ENCODE results near the gene SF1. TPM values are rescaled to one million over a fixed set of nuclear protein-coding genes. Genes with fewer than 3 reads are reported as not detected.

SF1 gene
- total RNA-seq, 3 donors from 2014 or later (not counting 1 experiment from before 2014, with no cell fraction given), result 841 to 864 (median 845) TPM

GRCh38 chr11:64802370-64803157, 24.2 kb upstream of the SF1 start:
- intact Hi-C loops (cut with micrococcal nuclease), result no loop called here
- TF ChIP-seq CTCF (IDR thresholded peaks at IDR 0.05), result no peak
- H3K4me1 ChIP-seq (ENCODE audit: control insufficient read depth, insufficient read depth, low read length), result peaks cover 42% of the 10 kb centered on the region

GRCh38 chr11:64801561-64802369, 23.4 kb upstream of the SF1 start:
- H3K4me1 Mint-ChIP-seq, result peaks cover 10 to 17% of the 10 kb centered on the region in 2 donors
- no peaks in the 10 kb centered on the region for H3K9me3 Mint-ChIP-seq
- no peak for TF ChIP-seq CTCF (IDR thresholded peaks at IDR 0.05)
- peak overlapping the region; percentile 46 to 76 for H3K27ac Mint-ChIP-seq
- ATAC-seq (no peak), DNase-seq (peak in 1 of 2 donors; percentile 37)
- Histone ChIP-seq H3K36me3 (ENCODE audit: control insufficient read depth, insufficient read depth, low read length) (peaks cover 16% of the 10 kb centered on the region), H3K27me3 (ENCODE audit: control insufficient read depth, insufficient read depth, low read length) (no peaks in the 10 kb centered on the region), H3K9me3 (ENCODE audit: control insufficient read depth, insufficient read depth, low read length) (no peaks in the 10 kb centered on the region), H3K27ac (ENCODE audit: low read length) (peak overlapping the region; percentile 62), H3K4me1 (ENCODE audit: control insufficient read depth, insufficient read depth, low read length) (peaks cover 42% of the 10 kb centered on the region), H3K4me3 (ENCODE audit: low read length) (peak overlapping the region; percentile 46)
- H3K27me3 Mint-ChIP-seq (ENCODE audit: low read depth in 2 of 2), result no peaks in the 10 kb centered on the region
- peak overlapping the region; percentile 65 for H3K4me3 Mint-ChIP-seq
- 46% methylated on average over 13 of the region's 13 CpGs for WGBS (ENCODE audit: insufficient coverage)
- H3K36me3 Mint-ChIP-seq, result no peaks in the 10 kb centered on the region
- intact Hi-C loops (cut with micrococcal nuclease), result no loop called here

More at GRCh38 chr11:64802370-64803157, 24.2 kb upstream of the SF1 start:
- Histone ChIP-seq H3K9me3 (ENCODE audit: control insufficient read depth, insufficient read depth, low read length) (no peaks in the 10 kb centered on the region), H3K27ac (ENCODE audit: low read length) (peak overlapping the region; percentile 62), H3K27me3 (ENCODE audit: control insufficient read depth, insufficient read depth, low read length) (no peaks in the 10 kb centered on the region), H3K36me3 (ENCODE audit: control insufficient read depth, insufficient read depth, low read length) (peaks cover 16% of the 10 kb centered on the region), H3K4me3 (ENCODE audit: low read length) (peak overlapping the region; percentile 46)
- peak overlapping the region; percentile 65 for H3K4me3 Mint-ChIP-seq
- H3K9me3 Mint-ChIP-seq, result no peaks in the 10 kb centered on the region
- H3K36me3 Mint-ChIP-seq, result no peaks in the 10 kb centered on the region
- DNase-seq, result peak in 1 of 2 donors; percentile 66
- ATAC-seq, result peak in 1 of 3 donors; percentile 13
- H3K27ac Mint-ChIP-seq, result peak overlapping the region; percentile 92 to 95
- peaks cover 10 to 20% of the 10 kb centered on the region in 2 donors for H3K4me1 Mint-ChIP-seq
- 7% methylated on average over 54 of the region's 54 CpGs for WGBS (ENCODE audit: insufficient coverage)
- no peaks in the 10 kb centered on the region for H3K27me3 Mint-ChIP-seq (ENCODE audit: low read depth in 2 of 2)

GRCh38 chr11:64801158-64801464, 22.8 kb upstream of the SF1 start:
- intact Hi-C loops (cut with micrococcal nuclease), result no loop called here
- H3K27ac ChIP-seq (ENCODE audit: low read length), result peak overlapping the region; percentile 25
- peaks cover 42% of the 10 kb centered on the region for H3K4me1 ChIP-seq (ENCODE audit: control insufficient read depth, insufficient read depth, low read length)
- no peak for TF ChIP-seq CTCF (IDR thresholded peaks at IDR 0.05)
- no peak overlapping the region for H3K4me3 ChIP-seq (ENCODE audit: low read length)
- H3K36me3 Mint-ChIP-seq, result no peaks in the 10 kb centered on the region
- ATAC-seq (no peak), DNase-seq (no peak)
- H3K27me3 ChIP-seq (ENCODE audit: control insufficient read depth, insufficient read depth, low read length), result no peaks in the 10 kb centered on the region
- no peak overlapping the region for H3K4me3 Mint-ChIP-seq
- peaks cover 21% of the 10 kb centered on the region for H3K36me3 ChIP-seq (ENCODE audit: control insufficient read depth, insufficient read depth, low read length)
- H3K9me3 ChIP-seq (ENCODE audit: control insufficient read depth, insufficient read depth, low read length), result no peaks in the 10 kb centered on the region
- H3K4me1 Mint-ChIP-seq, result peaks cover 10 to 14% of the 10 kb centered on the region in 2 donors
- no peaks in the 10 kb centered on the region for H3K9me3 Mint-ChIP-seq
- no peaks in the 10 kb centered on the region for H3K27me3 Mint-ChIP-seq (ENCODE audit: low read depth in 2 of 2)
- H3K27ac Mint-ChIP-seq, result peak overlapping the region; percentile 46 to 76
- WGBS (ENCODE audit: insufficient coverage), result 65% methylated on average over 9 of the region's 9 CpGs
